Cardiac muscle cell (in vitro differentiated cells and primary cell): ENCODE results near the gene TGM6. TPM values are rescaled to one million over a fixed set of nuclear protein-coding genes. Genes with fewer than 3 reads are reported as not detected.

Experiments used
- DNase-seq, 2 donors: peaks; one replicate each; pipeline versions ENCODE4 v3.0.0 to v3.0.0-alpha.2; 2010 to 2017; ENCODE audit warnings: low read depth in 1 of 2, low spot score in 1 of 2
- H3K27ac ChIP-seq: fragments of 200-600 bp; sonication (generic); 2 replicates; pipeline ENCODE4 v1.5.1; 2016
- H3K27me3 ChIP-seq: fragments of 200-600 bp; sonication (generic); 2 replicates; pipeline ENCODE4 v1.6.0; 2016; ENCODE audit warnings: control low read depth
- H3K36me3 ChIP-seq: fragments of 200-600 bp; sonication (generic); 2 replicates; pipeline ENCODE4 v1.5.1; 2016; ENCODE audit warnings: control low read depth
- H3K4me1 ChIP-seq: fragments of 200-600 bp; sonication (generic); 2 replicates; pipeline ENCODE4 v1.8.1; 2017; ENCODE audit warnings: low read depth, mild to moderate bottlenecking, mixed run types
- H3K4me3 ChIP-seq: fragments of 200-600 bp; sonication (generic); 2 replicates; pipeline ENCODE4 v1.5.1; 2016; ENCODE audit warnings: mild to moderate bottlenecking
- H3K9me3 ChIP-seq: fragments of 200-600 bp; sonication (generic); 2 replicates; pipeline ENCODE4 v1.5.1; 2017; ENCODE audit warnings: low read depth, mild to moderate bottlenecking, control low read depth
- polyA plus RNA-seq: library from polyadenylated mRNA; unstranded; fragments of >200 nt; fragmentation: Nextera tagmentation; extraction: Ambion mirVana; gene quantifications from 2 replicates; pipeline ENCODE4 v1.2.1, GENCODE V29; 2016
- total RNA-seq: library from RNA; depleted of rRNA; stranded (reverse); fragments of >200 nt; gene quantifications from 2 replicates; pipeline ENCODE4 v1.2.3, GENCODE V29; 2016
- TF ChIP-seq, protein P1 (sequence below): IDR thresholded peaks from 2 replicates; pipeline ENCODE4 v1.5.1; 2012; ENCODE audit warnings: low read depth, mild to moderate bottlenecking, low read length

TGM6 gene
- total and polyA plus RNA-seq, 2 experiments from 2014 or later, result not detected

DNA sequence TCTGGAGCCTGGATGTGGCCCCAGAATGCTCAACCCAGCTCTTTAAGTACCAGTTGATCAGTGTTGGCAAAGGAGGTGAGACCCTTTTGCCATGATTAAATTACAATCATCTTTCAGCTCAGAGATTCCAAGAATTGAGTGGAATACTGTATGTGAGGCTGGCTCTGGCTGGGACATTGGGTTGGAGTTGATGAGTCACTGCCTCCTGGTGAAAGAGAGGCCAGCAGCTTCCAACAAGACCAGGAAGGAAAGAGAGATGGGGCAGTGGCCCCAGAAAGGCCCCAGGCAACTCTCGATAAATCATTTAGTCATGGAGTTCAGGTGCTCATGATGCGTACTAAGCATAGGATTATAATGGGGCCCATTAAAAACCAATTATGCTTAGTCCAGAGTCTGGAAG, 2.1 kb downstream of the TGM6 start:
- Histone ChIP-seq H3K9me3 (no peaks in the 10 kb centered on the region), H3K27me3 (no peaks in the 10 kb centered on the region), H3K4me1 (no peaks in the 10 kb centered on the region), H3K27ac (no peak overlapping the region), H3K36me3 (no peaks in the 10 kb centered on the region), H3K4me3 (no peak overlapping the region)
- DNase-seq, result no peak
- TF ChIP-seq, protein P1, sequence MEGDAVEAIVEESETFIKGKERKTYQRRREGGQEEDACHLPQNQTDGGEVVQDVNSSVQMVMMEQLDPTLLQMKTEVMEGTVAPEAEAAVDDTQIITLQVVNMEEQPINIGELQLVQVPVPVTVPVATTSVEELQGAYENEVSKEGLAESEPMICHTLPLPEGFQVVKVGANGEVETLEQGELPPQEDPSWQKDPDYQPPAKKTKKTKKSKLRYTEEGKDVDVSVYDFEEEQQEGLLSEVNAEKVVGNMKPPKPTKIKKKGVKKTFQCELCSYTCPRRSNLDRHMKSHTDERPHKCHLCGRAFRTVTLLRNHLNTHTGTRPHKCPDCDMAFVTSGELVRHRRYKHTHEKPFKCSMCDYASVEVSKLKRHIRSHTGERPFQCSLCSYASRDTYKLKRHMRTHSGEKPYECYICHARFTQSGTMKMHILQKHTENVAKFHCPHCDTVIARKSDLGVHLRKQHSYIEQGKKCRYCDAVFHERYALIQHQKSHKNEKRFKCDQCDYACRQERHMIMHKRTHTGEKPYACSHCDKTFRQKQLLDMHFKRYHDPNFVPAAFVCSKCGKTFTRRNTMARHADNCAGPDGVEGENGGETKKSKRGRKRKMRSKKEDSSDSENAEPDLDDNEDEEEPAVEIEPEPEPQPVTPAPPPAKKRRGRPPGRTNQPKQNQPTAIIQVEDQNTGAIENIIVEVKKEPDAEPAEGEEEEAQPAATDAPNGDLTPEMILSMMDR, result no peak

- TF ChIP-seq, protein P1, result no peak
- no peaks in the 10 kb centered on the region for H3K9me3 ChIP-seq
- peaks cover 5% of the 10 kb centered on the region for H3K27me3 ChIP-seq
- no peaks in the 10 kb centered on the region for H3K36me3 ChIP-seq
- H3K4me1 ChIP-seq, result no peaks in the 10 kb centered on the region
- no peak for DNase-seq
- no peak overlapping the region for H3K27ac ChIP-seq
- H3K4me3 ChIP-seq, result no peak overlapping the region
Observed at GRCh38 chr20:2385026-2385425, 4.3 kb downstream of the TGM6 start.

- TF ChIP-seq, protein P1, result no peak
- Histone ChIP-seq H3K4me3 (no peak overlapping the region), H3K27me3 (peaks cover 5% of the 10 kb centered on the region), H3K27ac (no peak overlapping the region), H3K4me1 (no peaks in the 10 kb centered on the region), H3K9me3 (no peaks in the 10 kb centered on the region), H3K36me3 (no peaks in the 10 kb centered on the region)
- DNase-seq, result no peak
Observed at GRCh38 chr20:2385496-2385895, 4.8 kb downstream of the TGM6 start.

- Histone ChIP-seq H3K27ac (no peak overlapping the region), H3K4me3 (no peak overlapping the region), H3K9me3 (no peaks in the 10 kb centered on the region), H3K4me1 (no peaks in the 10 kb centered on the region), H3K27me3 (peaks cover 5% of the 10 kb centered on the region), H3K36me3 (no peaks in the 10 kb centered on the region)
- TF ChIP-seq, protein P1, result no peak
- peak in 1 of 2 donors; percentile 16 for DNase-seq
Observed at GRCh38 chr20:2386516-2387179, 5.9 kb downstream of the TGM6 start.

GRCh38 chr20:2387180-2387577, 6.5 kb downstream of the TGM6 start:
- TF ChIP-seq, protein P1, result peak; percentile 29
- H3K27me3 ChIP-seq, result peaks cover 5% of the 10 kb centered on the region
- DNase-seq, result peak; percentile 10 to 45
- H3K36me3 ChIP-seq, result no peaks in the 10 kb centered on the region
- no peak overlapping the region for H3K27ac ChIP-seq
- H3K4me1 ChIP-seq, result no peaks in the 10 kb centered on the region
- H3K4me3 ChIP-seq, result no peak overlapping the region
- no peaks in the 10 kb centered on the region for H3K9me3 ChIP-seq
